CD4-positive, CD25-positive, alpha-beta regulatory T cell (primary cell): ENCODE results near the gene DDX31. TPM values are rescaled to one million over a fixed set of nuclear protein-coding genes. Genes with fewer than 3 reads are reported as not detected.
A peak's percentile ranks its signal among the peaks of the same experiment; 100 is the strongest.

Source experiments
- ATAC-seq, 2 donors: fragments of 150-1000 bp; cut with Tn5 transposase; one replicate each; pipeline ENCODE4 v1.10.0; 2021; ENCODE audit warnings: low read depth in 2 of 2, moderate number of reproducible peaks in 2 of 2, moderate library complexity in 1 of 2
- DNase-seq, 3 donors: peaks; one replicate each; pipeline versions ENCODE4 v3.0.0 to v3.0.0-alpha.2; 2012 to 2022; ENCODE audit warnings: mixed read lengths in 1 of 3
- H3K27ac ChIP-seq: one replicate; pipeline ENCODE4 v1.7.0; 2013; ENCODE audit warnings: mild to moderate bottlenecking, low read length; ENCODE audit not compliant: insufficient read depth, poor library complexity, severe bottlenecking
- H3K27me3 ChIP-seq: one replicate; pipeline ENCODE4 v1.7.0; 2013; ENCODE audit warnings: low read length; ENCODE audit not compliant: control insufficient read depth, insufficient read depth
- H3K36me3 ChIP-seq: one replicate; pipeline ENCODE4 v1.7.0; 2013; ENCODE audit warnings: mild to moderate bottlenecking, low read length, moderate library complexity; ENCODE audit not compliant: control insufficient read depth, insufficient read depth
- H3K4me1 ChIP-seq: 2 replicates; pipeline ENCODE4 v1.7.0; 2013; ENCODE audit warnings: mild to moderate bottlenecking, low read length; ENCODE audit not compliant: insufficient read depth, control insufficient read depth, poor library complexity, severe bottlenecking
- H3K4me3 ChIP-seq: one replicate; pipeline ENCODE4 v1.7.0; 2013; ENCODE audit warnings: low read depth, mild to moderate bottlenecking, low read length, moderate library complexity
- H3K9me3 ChIP-seq, 2 experiments: 1 replicate in 1 of 2; 2 replicates in 1 of 2; pipeline ENCODE4 v1.7.0; 2013; ENCODE audit warnings: low read length in 2 of 2, mild to moderate bottlenecking in 1 of 2, moderate library complexity in 1 of 2; ENCODE audit not compliant: control insufficient read depth in 2 of 2
- H3K27ac Mint-ChIP-seq, 3 donors: one replicate each; pipeline ENCODE4 v1.8.0; 2020 to 2022; ENCODE audit warnings: mild to moderate bottlenecking in 3 of 3, mixed read lengths in 3 of 3, moderate library complexity in 2 of 3
- H3K27me3 Mint-ChIP-seq: one replicate; pipeline ENCODE4 v1.8.0; 2022; ENCODE audit warnings: mild to moderate bottlenecking, mixed read lengths
- H3K36me3 Mint-ChIP-seq: one replicate; pipeline ENCODE4 v1.8.0; 2020; ENCODE audit warnings: mixed read lengths
- H3K4me1 Mint-ChIP-seq, 4 donors: one replicate each; pipeline ENCODE4 v1.8.0; 2020 to 2022; ENCODE audit warnings: mixed read lengths in 4 of 4, mild to moderate bottlenecking in 1 of 4
- H3K4me3 Mint-ChIP-seq, 4 donors: one replicate each; pipeline ENCODE4 v1.8.0; 2020 to 2022; ENCODE audit warnings: mild to moderate bottlenecking in 4 of 4, mixed read lengths in 4 of 4, moderate library complexity in 3 of 4
- H3K9me3 Mint-ChIP-seq, 7 donors: one replicate each; pipeline ENCODE4 v1.8.0; 2020 to 2022; ENCODE audit warnings: mixed read lengths in 7 of 7, mild to moderate bottlenecking in 3 of 7, moderate library complexity in 2 of 7
- polyA plus RNA-seq, 4 donors: library from polyadenylated mRNA; unstranded; fragments of 300-500 nt; fragmentation: Illumina TruSeq; gene quantifications; one replicate each; pipeline ENCODE4 v1.2.3, GENCODE V29; 2021
- total RNA-seq: library from RNA; stranded (reverse); gene quantifications from one replicate; pipeline ENCODE4 v1.2.3, GENCODE V29; 2022

The DDX31 gene
- total and polyA plus RNA-seq, 5 donors from 2014 or later, result 7.1 to 12.1 (median 7.3) TPM

GRCh38 chr9:132710333-132710732 is 40.5 kb upstream of the DDX31 start:
- Histone ChIP-seq H3K27ac (no peak overlapping the region), H3K9me3 (no peaks in the 10 kb centered on the region), H3K36me3 (no peaks in the 10 kb centered on the region), H3K4me1 (no peaks in the 10 kb centered on the region), H3K27me3 (no peaks in the 10 kb centered on the region), H3K4me3 (no peak overlapping the region)
- Mint-ChIP-seq H3K9me3 (no peaks in the 10 kb centered on the region), H3K4me1 (peaks cover 0 to 4% (median 0%) of the 10 kb centered on the region in 4 donors), H3K4me3 (no peak overlapping the region), H3K27ac (peak overlapping the region in 1 of 3 donors; percentile 39), H3K36me3 (no peaks in the 10 kb centered on the region), H3K27me3 (peaks cover 14% of the 10 kb centered on the region)
- no peak for DNase-seq
- ATAC-seq, result no peak

DNA sequence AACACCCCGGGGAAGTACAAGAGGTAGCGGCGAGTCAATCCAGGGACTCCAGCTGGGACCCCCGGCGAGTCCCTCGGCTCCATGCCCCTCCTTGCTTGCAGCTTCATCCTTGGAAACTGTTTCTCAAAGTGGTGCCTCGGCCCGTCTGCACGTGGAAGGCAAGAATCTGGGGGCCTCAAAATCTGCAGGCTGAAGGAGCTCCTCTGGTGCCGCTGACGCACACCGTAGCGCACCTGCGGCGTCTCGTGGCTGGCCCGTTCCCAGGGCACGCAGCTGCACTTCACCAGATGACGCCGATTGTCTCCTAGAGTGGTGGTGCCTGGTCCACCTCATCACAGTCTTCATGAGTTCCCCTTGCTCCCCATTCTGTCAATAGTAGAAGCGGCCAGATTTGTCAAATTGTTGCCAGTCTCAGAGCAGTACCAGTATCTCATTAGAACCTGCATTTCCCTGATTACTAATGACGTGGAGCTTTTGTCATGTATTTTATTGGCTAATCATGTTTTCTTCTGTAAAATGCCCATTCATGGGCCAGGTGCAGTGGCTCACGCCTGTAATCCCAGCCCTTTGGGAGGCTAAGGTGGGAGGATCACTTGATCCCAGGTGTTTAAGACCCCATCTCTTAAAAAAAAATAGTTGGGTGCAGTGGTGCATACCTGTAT is 39.1 kb upstream of the DDX31 start:
- no peaks in the 10 kb centered on the region for H3K36me3 ChIP-seq
- no peaks in the 10 kb centered on the region for H3K4me1 ChIP-seq
- H3K9me3 ChIP-seq, result no peaks in the 10 kb centered on the region
- no peak for ATAC-seq
- no peak for DNase-seq
- Mint-ChIP-seq H3K36me3 (no peaks in the 10 kb centered on the region), H3K9me3 (no peaks in the 10 kb centered on the region), H3K4me1 (peaks cover 0 to 4% (median 0%) of the 10 kb centered on the region in 4 donors), H3K4me3 (no peak overlapping the region), H3K27ac (no peak overlapping the region), H3K27me3 (peaks cover 26% of the 10 kb centered on the region)
- no peak overlapping the region for H3K27ac ChIP-seq
- no peak overlapping the region for H3K4me3 ChIP-seq
- no peaks in the 10 kb centered on the region for H3K27me3 ChIP-seq

DNA sequence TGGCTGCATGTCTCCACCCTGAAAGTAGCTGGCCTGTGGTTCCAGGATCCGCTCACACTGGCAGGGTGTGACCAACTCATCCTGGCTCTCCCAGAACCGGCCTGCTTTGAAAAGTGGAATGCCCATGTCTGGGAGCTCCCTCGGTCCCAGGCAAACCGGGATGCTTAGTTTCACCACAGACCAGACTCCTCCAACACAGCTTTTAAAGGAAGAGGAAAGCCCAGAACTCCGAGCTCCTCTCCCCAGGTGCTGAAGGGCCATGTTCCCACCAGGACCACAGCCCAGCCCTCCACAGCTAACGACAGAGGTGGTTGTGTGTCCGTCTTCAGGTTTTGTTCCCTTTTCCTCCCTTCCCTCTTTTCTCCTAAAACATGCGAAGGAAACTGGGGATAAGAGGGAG is 38.5 kb upstream of the DDX31 start:
- Histone ChIP-seq H3K4me3 (no peak overlapping the region), H3K9me3 (no peaks in the 10 kb centered on the region), H3K4me1 (no peaks in the 10 kb centered on the region), H3K36me3 (no peaks in the 10 kb centered on the region), H3K27ac (no peak overlapping the region), H3K27me3 (no peaks in the 10 kb centered on the region)
- Mint-ChIP-seq H3K27ac (no peak overlapping the region), H3K4me3 (no peak overlapping the region), H3K4me1 (peaks cover 0 to 4% (median 0%) of the 10 kb centered on the region in 4 donors), H3K27me3 (peaks cover 31% of the 10 kb centered on the region), H3K9me3 (no peaks in the 10 kb centered on the region), H3K36me3 (no peaks in the 10 kb centered on the region)
- no peak for ATAC-seq
- DNase-seq, result no peak

DNA sequence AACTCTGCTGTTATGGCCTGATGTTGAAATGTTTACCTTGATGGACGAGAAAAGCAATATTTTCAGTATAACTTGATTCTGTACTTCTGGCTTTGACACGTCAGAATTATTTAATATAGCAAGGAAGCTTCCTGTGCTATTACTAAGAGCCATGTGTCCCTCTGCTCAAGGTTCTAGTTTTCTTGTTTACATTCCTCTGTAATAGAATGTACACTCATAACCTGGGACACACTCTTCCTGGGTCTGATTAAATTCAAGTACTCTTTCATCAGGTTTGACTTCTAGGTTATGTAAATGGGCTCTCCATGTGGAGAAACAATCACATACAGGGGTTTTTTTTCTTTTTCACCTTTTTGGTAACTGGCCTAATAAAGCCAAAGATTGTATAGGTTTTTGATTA is 33.6 kb upstream of the DDX31 start:
- no peak overlapping the region for H3K4me3 ChIP-seq
- H3K9me3 Mint-ChIP-seq, result peaks cover 0 to 7% (median 0%) of the 10 kb centered on the region in 7 donors
- ATAC-seq (no peak), DNase-seq (no peak)
- H3K4me1 Mint-ChIP-seq, result peaks cover 0 to 4% (median 0%) of the 10 kb centered on the region in 4 donors
- peaks cover 32% of the 10 kb centered on the region for H3K27me3 Mint-ChIP-seq
- peak overlapping the region in 1 of 4 donors; percentile 67 for H3K4me3 Mint-ChIP-seq
- H3K36me3 Mint-ChIP-seq, result no peaks in the 10 kb centered on the region
- peaks cover 2 to 4% of the 10 kb centered on the region in 2 experiments for H3K9me3 ChIP-seq
- no peaks in the 10 kb centered on the region for H3K4me1 ChIP-seq
- no peak overlapping the region for H3K27ac Mint-ChIP-seq
- no peaks in the 10 kb centered on the region for H3K36me3 ChIP-seq
- H3K27ac ChIP-seq, result no peak overlapping the region
- H3K27me3 ChIP-seq, result peaks cover 2% of the 10 kb centered on the region

- H3K4me1 ChIP-seq, result no peaks in the 10 kb centered on the region
- no peaks in the 10 kb centered on the region for H3K36me3 ChIP-seq
- Mint-ChIP-seq H3K4me1 (peaks cover 0 to 4% (median 0%) of the 10 kb centered on the region in 4 donors), H3K27ac (no peak overlapping the region), H3K36me3 (no peaks in the 10 kb centered on the region), H3K27me3 (peaks cover 32% of the 10 kb centered on the region), H3K4me3 (no peak overlapping the region), H3K9me3 (peaks cover 0 to 14% (median 4%) of the 10 kb centered on the region in 7 donors)
- ATAC-seq (no peak), DNase-seq (no peak)
- H3K9me3 ChIP-seq, result peaks cover 12 to 14% of the 10 kb centered on the region in 2 experiments
- H3K4me3 ChIP-seq, result no peak overlapping the region
- peaks cover 2% of the 10 kb centered on the region for H3K27me3 ChIP-seq
- H3K27ac ChIP-seq, result no peak overlapping the region
Measured at GRCh38 chr9:132702254-132702653, 32.5 kb upstream of the DDX31 start.

DNA sequence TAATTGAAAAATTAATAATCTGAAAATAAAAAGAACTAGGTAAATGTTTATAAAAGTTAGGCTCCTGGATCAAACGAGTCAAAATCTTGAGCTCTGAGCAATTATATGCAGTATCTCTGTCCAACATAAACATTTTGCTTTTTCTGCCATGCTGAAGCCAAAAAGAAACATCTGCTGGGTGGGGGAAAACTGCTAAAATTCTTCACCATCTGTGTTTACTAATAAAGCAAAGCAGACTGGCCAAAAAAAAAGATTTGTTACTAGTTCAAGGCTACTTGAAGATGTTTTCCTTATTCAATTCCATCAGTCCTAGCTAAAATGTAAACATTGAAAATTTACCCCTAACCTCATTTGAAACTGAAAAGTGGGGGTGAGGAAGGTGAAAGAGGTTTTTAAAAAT is 30.2 kb upstream of the DDX31 start:
- peaks cover 4 to 29% (median 9%) of the 10 kb centered on the region in 7 donors for H3K9me3 Mint-ChIP-seq
- H3K27ac Mint-ChIP-seq, result no peak overlapping the region
- no peak overlapping the region for H3K4me3 ChIP-seq
- H3K36me3 Mint-ChIP-seq, result no peaks in the 10 kb centered on the region
- H3K27me3 Mint-ChIP-seq, result peaks cover 21% of the 10 kb centered on the region
- ATAC-seq, result no peak
- H3K36me3 ChIP-seq, result no peaks in the 10 kb centered on the region
- no peak overlapping the region for H3K4me3 Mint-ChIP-seq
- peaks cover 2% of the 10 kb centered on the region for H3K27me3 ChIP-seq
- no peak for DNase-seq
- H3K4me1 Mint-ChIP-seq, result peaks cover 0 to 4% (median 0%) of the 10 kb centered on the region in 4 donors
- H3K27ac ChIP-seq, result no peak overlapping the region
- no peaks in the 10 kb centered on the region for H3K4me1 ChIP-seq
- peaks cover 21 to 24% of the 10 kb centered on the region in 2 experiments for H3K9me3 ChIP-seq

DNA sequence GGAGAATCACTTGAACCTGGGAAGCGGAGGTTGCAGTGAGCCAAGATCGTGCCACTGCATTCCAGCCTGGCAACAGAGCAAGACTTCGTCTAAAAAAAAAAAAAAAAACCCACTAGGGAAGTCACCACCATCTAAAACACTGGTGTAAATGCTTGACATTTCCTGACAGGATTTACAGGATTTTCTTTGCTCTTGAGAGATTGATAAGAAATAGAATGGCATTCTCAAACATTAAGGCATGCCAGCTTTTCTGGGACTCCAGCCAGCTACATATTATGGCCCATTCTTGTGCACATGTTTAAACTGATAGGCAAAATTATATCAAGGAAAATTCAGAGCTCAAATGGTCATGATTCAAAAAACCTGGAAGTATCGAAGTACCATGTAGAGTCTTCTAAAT is 29.2 kb upstream of the DDX31 start:
- Histone ChIP-seq H3K27me3 (peaks cover 2% of the 10 kb centered on the region), H3K4me1 (no peaks in the 10 kb centered on the region), H3K9me3 (peaks cover 21 to 24% of the 10 kb centered on the region in 2 experiments), H3K27ac (no peak overlapping the region), H3K4me3 (no peak overlapping the region), H3K36me3 (no peaks in the 10 kb centered on the region)
- no peak for DNase-seq
- Mint-ChIP-seq H3K4me3 (no peak overlapping the region), H3K27ac (no peak overlapping the region), H3K4me1 (peaks cover 0 to 4% (median 3%) of the 10 kb centered on the region in 4 donors), H3K27me3 (peaks cover 12% of the 10 kb centered on the region), H3K36me3 (no peaks in the 10 kb centered on the region), H3K9me3 (peaks cover 4 to 31% (median 13%) of the 10 kb centered on the region in 7 donors)
- no peak for ATAC-seq

GRCh38 chr9:132697230-132697629 is 27.4 kb upstream of the DDX31 start:
- H3K36me3 Mint-ChIP-seq, result peaks cover 7% of the 10 kb centered on the region
- peaks cover 0 to 5% (median 3%) of the 10 kb centered on the region in 4 donors for H3K4me1 Mint-ChIP-seq
- H3K4me3 Mint-ChIP-seq, result no peak overlapping the region
- ATAC-seq, result no peak
- no peak for DNase-seq
- Histone ChIP-seq H3K4me1 (no peaks in the 10 kb centered on the region), H3K36me3 (no peaks in the 10 kb centered on the region), H3K27ac (no peak overlapping the region), H3K4me3 (no peak overlapping the region), H3K27me3 (peaks cover 2% of the 10 kb centered on the region), H3K9me3 (peaks cover 21 to 24% of the 10 kb centered on the region in 2 experiments)
- H3K9me3 Mint-ChIP-seq, result peaks cover 4 to 32% (median 13%) of the 10 kb centered on the region in 7 donors
- peaks cover 4% of the 10 kb centered on the region for H3K27me3 Mint-ChIP-seq
- no peak overlapping the region for H3K27ac Mint-ChIP-seq
